Measurements from ENCODE around the gene FITM2. TPM values are rescaled to one million over a fixed set of nuclear protein-coding genes. Genes with fewer than 3 reads are reported as not detected.

FITM2 gene
- polyA plus RNA-seq, 1 of the 3 experiments (the other 2 are of a cell fraction) = 3.6 TPM

GRCh38 chr20:44310664-44311639, at the start of gene FITM2 (continued):
- TF ChIP-seq GATA2 (CRISPR knock-in tag; IDR thresholded peaks at IDR 0.05) = no peak
- TF ChIP-seq FOXJ3 (CRISPR knock-in tag; IDR thresholded peaks at IDR 0.05) = no peak
- no peak for TF ChIP-seq RXRA (IDR thresholded peaks at IDR 0.05; ENCODE audit: borderline replicate concordance, low read depth)
- TF ChIP-seq REST (IDR thresholded peaks at IDR 0.05; ENCODE audit: low read depth, low read length) = peak; percentile 63; the same call in 1 of the 2 replicates
- TF ChIP-seq, protein P1, sequence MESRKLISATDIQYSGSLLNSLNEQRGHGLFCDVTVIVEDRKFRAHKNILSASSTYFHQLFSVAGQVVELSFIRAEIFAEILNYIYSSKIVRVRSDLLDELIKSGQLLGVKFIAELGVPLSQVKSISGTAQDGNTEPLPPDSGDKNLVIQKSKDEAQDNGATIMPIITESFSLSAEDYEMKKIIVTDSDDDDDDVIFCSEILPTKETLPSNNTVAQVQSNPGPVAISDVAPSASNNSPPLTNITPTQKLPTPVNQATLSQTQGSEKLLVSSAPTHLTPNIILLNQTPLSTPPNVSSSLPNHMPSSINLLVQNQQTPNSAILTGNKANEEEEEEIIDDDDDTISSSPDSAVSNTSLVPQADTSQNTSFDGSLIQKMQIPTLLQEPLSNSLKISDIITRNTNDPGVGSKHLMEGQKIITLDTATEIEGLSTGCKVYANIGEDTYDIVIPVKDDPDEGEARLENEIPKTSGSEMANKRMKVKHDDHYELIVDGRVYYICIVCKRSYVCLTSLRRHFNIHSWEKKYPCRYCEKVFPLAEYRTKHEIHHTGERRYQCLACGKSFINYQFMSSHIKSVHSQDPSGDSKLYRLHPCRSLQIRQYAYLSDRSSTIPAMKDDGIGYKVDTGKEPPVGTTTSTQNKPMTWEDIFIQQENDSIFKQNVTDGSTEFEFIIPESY (IDR thresholded peaks at IDR 0.05; ENCODE audit: borderline replicate concordance, low read depth) = no peak

GRCh38 chr20:44360221-44360620, 49.2 kb upstream of the FITM2 start:
- no peaks in the 10 kb centered on the region for H3F3A ChIP-seq (replicated peaks; ENCODE audit: insufficient read depth)
- H3K36me3 ChIP-seq (replicated peaks in 1 of 2; ENCODE audit: control insufficient read depth in 1 of 2, insufficient read depth in 2 of 2, low read length in 1 of 2) = no peaks in the 10 kb centered on the region
- H3K9me2 ChIP-seq = no peaks in the 10 kb centered on the region
- no peak overlapping the region for H3K27ac ChIP-seq (ENCODE audit: low read depth in 2 of 2, low read length in 1 of 2)
- no peaks in the 10 kb centered on the region for H3K9me3 ChIP-seq
- H2AFZ ChIP-seq (ENCODE audit: low read depth) = no peak overlapping the region
- POLR2A ChIA-PET = no interaction called here
- peaks cover 5% of the 10 kb centered on the region; the same call in 1 of the 2 replicates for H3K27me3 ChIP-seq (ENCODE audit: insufficient read depth)
- H3K4me1 ChIP-seq (ENCODE audit: control insufficient read depth in 1 of 2, insufficient read depth in 2 of 2, low read depth in 1 of 2, low read length in 1 of 2) = no peaks in the 10 kb centered on the region
- H4K20me1 ChIP-seq (ENCODE audit: insufficient read depth) = no peaks in the 10 kb centered on the region
- no peak for DNase-seq
- CTCF ChIA-PET = interaction anchor here (1.1 kb wide), 2 partner anchors 111 to 143 kb away, joined by 3 read pairs; no protein-coding TSS in a partner anchor
- H3K4me2 ChIP-seq = no peak overlapping the region
- no peak overlapping the region for H3K4me3 ChIP-seq (ENCODE audit: low read depth in 2 of 2, low read length in 1 of 2)
- H3K9ac ChIP-seq = no peak overlapping the region
- H3K79me2 ChIP-seq (ENCODE audit: insufficient read depth) = no peaks in the 10 kb centered on the region
- TF ChIP-seq NRF1 (IDR thresholded peaks at IDR 0.05; ENCODE audit: low read depth, low read length) (no peak), SIN3A (IDR thresholded peaks at IDR 0.05; ENCODE audit: borderline replicate concordance, low read depth, low read length) (no peak), CHD2 (IDR thresholded peaks at IDR 0.05; ENCODE audit: low read length, partially characterized antibody) (no peak), REST (IDR thresholded peaks at IDR 0.05; ENCODE audit: low read depth, low read length) (no peak), NFIC (IDR thresholded peaks at IDR 0.05; ENCODE audit: borderline replicate concordance) (no peak), POLR2AphosphoS5 (IDR thresholded peaks at IDR 0.05; ENCODE audit: low read depth, low read length) (no peak), RAD21 (IDR thresholded peaks at IDR 0.05; ENCODE audit: low read length) (no peak), FOXJ3 (CRISPR knock-in tag; IDR thresholded peaks at IDR 0.05) (no peak), TEAD4 (IDR thresholded peaks at IDR 0.05; ENCODE audit: borderline replicate concordance, insufficient read depth) (no peak), YY1 (IDR thresholded peaks at IDR 0.05; ENCODE audit: low read depth) (no peak), TAF1 (IDR thresholded peaks at IDR 0.05; ENCODE audit: borderline replicate concordance, low read depth, low read length) (no peak), RFX5 (IDR thresholded peaks at IDR 0.05; ENCODE audit: low read length) (no peak)
- TF ChIP-seq, protein P2, sequence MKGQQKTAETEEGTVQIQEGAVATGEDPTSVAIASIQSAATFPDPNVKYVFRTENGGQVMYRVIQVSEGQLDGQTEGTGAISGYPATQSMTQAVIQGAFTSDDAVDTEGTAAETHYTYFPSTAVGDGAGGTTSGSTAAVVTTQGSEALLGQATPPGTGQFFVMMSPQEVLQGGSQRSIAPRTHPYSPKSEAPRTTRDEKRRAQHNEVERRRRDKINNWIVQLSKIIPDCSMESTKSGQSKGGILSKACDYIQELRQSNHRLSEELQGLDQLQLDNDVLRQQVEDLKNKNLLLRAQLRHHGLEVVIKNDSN (IDR thresholded peaks at IDR 0.05; ENCODE audit: borderline replicate concordance, low read depth) = no peak
- TF ChIP-seq, protein P3, sequence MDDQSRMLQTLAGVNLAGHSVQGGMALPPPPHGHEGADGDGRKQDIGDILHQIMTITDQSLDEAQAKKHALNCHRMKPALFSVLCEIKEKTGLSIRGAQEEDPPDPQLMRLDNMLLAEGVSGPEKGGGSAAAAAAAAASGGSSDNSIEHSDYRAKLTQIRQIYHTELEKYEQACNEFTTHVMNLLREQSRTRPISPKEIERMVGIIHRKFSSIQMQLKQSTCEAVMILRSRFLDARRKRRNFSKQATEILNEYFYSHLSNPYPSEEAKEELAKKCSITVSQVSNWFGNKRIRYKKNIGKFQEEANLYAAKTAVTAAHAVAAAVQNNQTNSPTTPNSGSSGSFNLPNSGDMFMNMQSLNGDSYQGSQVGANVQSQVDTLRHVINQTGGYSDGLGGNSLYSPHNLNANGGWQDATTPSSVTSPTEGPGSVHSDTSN (IDR thresholded peaks at IDR 0.05) = no peak
- TF ChIP-seq, protein P4, sequence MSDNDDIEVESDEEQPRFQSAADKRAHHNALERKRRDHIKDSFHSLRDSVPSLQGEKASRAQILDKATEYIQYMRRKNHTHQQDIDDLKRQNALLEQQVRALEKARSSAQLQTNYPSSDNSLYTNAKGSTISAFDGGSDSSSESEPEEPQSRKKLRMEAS (IDR thresholded peaks at IDR 0.05; ENCODE audit: low read depth) = no peak
